NCI-H1417 (cell line): ENCODE results near the gene TMEM179B.
"Not testable (repeated sequence)": the region's sequence is repeated elsewhere in the genome, so short reads cannot be mapped to it uniquely, and the experiment has no call there.

ENCODE experiments used
- DNase-seq, 3 experiments: peaks; one replicate each; lab custom pipeline; 2025; lab: John Stamatoyannopoulos, UW

TMEM179B gene, protein sequence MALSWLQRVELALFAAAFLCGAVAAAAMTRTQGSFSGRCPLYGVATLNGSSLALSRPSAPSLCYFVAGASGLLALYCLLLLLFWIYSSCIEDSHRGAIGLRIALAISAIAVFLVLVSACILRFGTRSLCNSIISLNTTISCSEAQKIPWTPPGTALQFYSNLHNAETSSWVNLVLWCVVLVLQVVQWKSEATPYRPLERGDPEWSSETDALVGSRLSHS

DNA sequence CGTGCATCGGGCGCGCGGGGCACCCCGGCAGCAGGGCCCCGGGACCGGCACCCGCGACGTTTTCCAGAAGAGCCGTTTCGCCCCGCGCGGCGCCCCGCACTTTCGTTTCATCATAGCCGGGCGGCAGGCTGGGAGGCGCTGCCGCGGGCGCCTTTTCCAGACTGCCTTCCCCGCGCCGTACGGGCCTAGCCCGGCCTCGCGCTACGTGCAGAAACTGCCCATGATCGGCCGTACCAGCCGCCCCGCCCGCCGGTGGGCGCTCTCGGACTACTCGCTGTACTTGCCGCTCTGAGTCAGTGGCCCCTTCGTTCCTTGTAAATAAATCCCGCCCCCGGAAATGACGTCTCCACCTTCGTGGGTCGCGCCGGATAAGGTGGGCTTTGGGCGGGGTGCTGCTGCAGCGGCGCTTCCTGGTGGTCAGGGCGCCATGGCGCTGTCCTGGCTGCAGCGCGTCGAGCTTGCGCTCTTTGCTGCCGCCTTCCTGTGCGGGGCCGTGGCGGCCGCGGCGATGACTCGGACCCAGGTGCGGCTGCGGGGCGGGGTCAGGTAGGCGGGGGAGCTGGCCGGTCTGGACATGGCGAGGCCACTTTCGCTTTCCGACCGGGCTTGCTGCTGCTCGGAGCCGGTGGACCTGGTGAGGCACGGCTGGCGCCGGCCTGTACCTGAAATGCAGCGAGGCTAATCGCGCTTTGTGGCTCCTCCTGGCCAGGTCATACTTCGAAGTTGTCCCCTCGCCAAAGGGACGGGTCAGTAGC lies at the start of gene TMEM179B:
TSS of gene TMEM179B (plus strand) at position 398 of the 755 bp plus-strand sequence. CDS start at position 428, 30 bp downstream.
- peak; percentile 96 to 99 (median 97) for DNase-seq

DNA sequence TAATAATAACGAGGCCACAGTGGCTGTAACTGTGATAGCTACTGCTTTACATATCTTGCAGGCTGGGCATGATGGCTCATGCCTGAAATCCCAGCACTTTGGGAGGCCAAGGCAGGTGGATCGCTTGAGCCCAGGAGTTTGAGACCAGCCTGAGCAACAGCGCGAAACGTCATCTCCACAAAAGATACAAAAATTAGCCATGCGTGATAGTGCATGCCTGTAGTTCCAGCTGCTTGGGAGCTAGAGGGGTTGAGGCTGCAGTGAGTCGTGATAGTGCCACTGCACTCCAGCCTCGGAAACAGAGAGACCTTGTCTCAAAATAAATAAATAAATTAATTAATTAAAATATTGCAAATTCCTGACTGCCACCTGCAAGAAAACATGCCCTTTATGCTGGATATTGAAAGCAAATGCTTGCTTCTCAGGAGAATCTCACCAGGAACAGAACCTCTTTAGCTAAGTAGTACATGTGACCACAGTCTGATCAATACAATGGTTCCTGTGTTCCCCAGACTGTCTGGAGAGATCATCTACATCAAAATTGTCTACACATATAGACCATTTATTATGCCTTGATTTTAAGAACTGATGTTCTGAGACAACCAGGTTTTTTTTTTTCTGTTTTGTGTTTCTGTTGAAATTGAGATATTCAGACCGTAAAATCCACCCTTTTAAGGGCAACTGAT lies 39.6 kb upstream of the TMEM179B start:
- DNase-seq, result peak in 1 of 3 experiments; percentile 33

DNA sequence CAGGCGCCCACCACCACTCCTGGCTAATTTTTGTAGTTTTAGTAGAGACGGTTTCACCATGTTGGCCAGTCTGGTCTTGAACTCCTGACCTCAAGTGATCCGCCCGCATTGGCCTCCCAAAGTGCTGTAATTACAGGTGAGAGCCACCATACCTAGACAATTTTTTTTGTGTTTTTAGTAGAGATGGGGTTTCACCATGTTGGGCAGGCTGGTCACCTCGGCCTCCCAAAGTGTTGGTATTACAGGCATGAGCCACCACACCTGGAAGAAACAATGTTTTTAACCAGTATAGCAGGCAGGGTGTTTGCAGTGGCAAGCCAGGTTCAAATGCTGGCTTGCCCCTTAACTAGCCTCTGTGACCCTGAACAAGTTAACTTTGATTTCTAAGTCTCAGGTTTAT lies 37.3 kb upstream of the TMEM179B start:
- DNase-seq, result not testable (repeated sequence)

DNA sequence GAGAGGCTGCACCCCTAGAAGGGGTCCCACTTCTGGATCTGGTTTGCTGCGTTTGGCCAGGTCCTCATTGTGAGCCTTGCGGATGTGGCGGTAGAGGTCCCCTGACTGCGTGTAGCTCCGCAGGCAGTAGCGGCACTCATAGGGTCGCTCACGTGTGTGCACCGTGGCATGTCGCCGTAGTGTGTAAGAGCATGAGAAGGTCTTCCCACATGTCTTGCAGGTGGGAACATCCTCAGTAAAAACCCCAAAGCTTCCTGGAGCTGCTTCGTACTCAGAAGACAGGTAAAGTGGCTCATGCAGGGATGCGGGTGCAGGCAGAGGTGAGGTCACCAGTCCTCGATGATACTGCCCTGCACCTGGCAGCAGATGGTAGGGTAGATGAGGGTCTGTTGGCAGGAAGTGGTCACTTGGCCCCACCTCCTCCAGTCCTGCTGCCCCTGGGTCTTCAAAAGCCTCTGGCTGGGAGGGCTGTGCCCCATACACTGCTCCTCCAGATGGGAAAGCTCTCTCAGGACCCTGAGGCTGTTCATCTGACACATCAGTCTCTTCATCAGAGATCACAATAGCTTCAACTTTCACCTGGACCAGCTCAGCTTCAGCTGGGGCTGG lies 34.9 kb upstream of the TMEM179B start:
- no peak for DNase-seq

DNA sequence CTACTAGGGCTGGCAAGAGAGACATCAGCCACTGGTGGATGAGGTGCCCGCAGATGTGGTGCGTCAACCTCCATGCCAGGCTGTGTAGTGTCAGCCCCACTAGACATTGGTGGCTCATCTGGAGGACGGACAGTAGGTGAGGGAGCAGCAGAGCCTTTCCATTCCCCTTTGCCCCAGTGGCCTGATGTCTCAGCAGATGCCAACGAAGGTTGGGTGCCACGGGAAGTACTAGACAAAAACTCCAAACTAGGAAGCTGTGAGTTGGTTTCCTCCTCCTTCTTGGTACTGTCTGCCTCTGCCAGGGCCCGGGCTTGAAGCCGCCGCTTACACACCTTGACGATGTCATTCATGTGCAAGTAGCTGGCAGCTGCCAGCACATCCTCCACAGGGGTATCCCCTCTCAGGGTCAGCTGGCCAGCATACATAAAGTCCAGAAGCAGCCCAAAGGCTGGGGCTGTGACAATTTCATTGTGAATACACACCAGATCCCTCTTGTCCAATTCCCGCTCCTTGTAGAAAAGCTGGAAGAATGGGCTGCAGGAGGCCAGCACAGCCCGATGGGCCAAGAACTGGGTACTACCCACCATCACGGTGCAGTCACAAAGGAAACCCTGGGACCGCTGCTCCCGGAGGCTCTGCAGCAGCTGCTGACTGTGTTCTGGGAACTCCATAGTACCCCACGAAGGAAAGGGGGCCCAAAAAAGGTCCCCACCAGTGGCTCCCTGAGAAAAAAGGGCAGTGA lies 34.0 kb upstream of the TMEM179B start:
- DNase-seq, result no peak

DNA sequence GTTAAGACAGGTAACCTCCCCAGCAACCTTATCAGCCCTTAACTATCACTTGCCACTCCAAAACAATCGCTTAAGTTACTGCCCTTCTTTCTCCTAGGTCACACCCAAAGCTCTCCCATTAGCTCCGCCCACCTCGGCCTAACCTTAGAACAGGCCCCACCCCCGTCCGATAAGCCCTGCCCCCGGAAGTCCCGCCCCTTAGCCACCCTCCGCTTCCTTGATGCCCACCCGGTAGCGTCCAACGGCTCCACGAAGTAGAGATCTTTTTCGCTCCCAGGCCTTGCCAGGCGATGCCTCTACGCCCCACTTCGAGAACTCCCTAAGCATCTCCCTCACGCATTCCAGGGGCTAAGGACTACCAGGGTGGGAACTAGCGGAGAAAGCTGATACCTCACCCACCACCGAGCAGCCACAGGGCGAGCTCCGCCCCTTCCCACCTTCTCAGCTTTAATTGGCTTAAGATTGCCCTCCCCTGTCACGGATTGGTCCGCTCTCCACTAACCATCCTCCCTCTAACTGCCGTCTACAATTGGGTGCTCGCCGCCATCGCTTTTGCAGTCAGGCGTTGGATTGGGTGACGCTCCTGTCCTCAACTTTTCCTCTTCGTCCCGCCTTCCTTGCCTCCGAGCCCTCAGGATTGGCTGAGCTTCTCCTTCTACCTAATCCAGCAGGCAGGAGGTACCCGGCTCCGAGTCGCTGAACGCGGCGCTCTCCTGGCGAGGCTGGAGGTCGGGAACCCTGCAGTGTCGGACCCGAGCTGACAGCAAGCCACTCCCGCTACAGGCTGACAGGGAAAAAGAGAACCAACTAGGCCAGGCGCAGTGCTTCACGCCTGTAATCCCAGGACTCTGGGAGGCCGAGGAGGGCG lies 33.2 kb upstream of the TMEM179B start, which contains the start of gene ZBTB3:
TSS of gene ZBTB3 (minus strand) at position 425 of the 868 bp plus-strand sequence. CDS start 496 bp downstream, outside the sequence.
- DNase-seq, result peak; percentile 99 to 100 (median 100)

DNA sequence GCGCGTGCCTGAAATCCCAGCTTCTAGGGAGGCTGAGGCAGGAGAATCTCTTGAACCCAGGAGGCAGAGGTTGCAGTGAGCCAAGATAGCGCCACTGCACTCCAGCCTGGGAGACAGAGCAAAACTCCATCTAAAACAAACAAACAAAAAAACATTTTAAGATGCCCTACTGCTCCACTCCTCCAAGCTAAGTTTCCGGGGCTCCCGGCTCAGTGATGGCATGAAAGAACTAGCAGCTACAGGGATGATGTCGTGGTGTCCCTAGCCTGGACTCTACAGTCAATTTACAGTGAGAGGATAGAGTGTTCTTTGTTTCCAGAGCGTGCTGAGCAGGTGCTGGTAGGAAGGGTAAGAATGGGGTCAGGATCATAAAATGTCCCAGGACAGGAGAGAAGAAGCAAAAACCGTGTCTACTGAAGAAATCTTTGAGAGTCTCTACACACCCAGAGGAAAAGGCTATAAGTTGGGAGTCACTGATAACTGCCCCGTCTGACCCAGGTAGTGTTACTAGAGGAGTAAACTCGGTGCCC lies 32.1 kb upstream of the TMEM179B start:
- DNase-seq, result no peak

DNA sequence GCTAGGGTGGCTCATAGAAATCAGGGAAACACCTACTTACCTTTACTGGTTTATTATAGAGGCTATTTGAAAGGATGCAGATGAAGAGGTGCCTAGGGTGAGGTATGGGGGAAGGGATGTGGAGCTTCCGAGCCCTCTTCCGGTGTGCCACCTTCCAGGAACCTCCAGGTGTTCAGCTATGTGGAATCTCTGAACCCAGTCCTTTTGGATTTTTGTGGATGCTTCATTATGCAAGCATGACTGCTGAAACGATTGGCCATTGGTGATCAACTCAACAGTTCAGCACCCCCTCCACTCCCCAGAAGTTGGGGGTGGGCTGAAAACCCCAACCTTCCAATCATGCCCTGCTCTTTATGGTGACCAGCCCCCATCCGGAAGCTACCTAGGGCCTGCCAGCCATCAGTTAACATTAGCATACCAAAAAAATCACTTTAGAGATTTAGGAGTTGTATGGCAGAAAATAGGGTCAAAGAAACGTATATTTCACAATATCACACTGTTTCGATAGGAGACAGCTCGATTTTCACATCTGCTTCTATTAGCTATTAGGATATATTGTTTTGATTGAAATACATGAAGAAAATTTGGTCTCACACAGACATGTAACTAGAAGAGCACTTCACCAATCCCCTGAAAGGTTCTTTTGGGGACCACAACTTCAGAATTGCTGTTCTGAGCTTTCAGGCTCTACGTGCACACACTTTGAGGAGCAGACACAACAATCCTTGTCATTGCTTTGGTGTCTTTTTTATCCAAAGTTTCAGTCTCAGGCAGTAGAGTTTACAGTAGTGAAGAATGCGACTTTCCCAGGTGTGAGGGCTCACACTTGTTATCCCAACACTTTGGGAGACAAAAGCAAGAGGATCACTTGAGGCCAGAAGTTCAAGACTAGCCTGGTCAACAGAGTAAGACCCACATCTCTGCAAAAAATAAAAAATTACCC lies 29.1 kb upstream of the TMEM179B start:
- no peak for DNase-seq

DNA sequence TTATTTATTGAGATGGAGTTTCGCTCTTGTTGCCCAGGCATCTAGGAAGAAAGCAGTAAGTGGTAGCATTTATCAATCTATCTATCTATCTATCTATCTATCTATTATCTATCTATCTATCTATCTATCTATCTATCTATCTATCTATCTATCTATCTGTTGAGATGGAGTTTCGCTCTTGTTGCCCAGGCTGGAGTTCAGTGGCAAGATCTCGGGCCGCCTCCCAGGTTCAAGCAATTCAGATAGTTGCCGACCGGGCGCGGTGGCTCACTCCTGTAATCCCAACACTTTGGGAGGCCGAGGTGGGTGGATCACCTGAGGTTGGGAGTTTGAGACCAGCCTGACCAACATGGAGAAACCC lies 26.4 kb upstream of the TMEM179B start:
- DNase-seq, result peak in 2 of 3 experiments; percentile 48 to 59

DNA sequence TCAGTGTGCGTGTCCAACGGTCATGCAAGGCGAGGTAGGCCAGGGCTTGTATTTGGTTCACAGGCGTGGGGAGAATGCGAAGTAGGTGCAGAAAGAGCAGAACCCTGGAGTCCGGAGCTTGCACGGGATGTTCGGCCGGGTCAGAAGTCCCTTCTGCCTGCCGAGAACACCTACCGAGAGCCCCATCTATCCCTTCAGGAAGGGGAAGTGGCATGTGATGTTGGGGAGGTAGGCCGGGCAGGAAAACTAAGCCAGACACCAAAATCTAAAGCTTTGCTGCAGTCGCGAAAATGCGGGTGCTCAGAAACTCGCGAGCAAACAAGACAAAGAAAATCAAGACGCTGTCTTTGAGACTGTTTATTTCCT lies 16.4 kb upstream of the TMEM179B start:
- peak in 2 of 3 experiments; percentile 57 to 74 for DNase-seq

DNA sequence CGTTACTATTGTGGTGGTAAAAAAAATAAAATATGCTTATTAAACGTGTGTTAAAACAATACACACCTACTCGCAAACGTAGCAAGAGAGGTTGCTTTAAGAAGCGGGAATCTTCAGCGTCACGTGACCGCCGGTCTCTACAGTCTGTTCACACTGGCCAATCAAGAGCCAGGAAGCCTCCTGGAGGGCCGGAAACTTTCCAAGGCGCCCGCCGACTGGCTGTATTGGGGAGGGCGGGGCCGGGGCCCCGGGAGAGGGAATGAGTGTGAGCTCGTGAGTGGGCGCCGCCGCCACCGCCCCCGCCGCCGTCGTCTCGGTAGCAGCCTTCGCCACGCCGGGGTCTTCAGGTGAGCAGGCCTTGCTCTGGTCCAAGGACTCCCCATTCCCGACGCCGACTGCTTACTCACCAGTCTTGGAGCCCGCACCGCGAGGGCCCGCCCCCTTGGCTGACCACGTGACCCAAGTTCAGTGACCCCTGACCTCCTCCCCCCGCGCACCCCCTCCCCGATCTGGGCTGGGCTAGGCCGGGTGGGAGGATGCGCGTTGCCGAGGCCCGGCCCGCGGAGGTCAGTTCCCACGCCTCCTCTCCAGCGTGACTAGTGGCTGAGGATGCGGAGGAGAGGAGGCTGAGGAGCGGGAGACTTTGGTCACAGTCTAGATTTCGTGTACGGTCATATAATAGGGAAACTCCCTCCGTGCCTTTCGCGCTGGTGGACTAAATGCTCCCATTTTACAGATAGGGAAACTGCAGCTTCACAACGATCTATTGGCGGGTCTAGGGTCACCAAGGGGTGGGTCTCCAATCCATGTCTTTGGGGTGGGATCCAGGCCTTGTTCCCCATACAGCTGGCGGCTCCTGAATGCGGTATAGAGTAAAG lies 15.8 kb upstream of the TMEM179B start, which contains the start of gene TAF6L:
TSS of gene TAF6L (plus strand) at position 253 of the 878 bp plus-strand sequence. CDS start 4,388 bp downstream, outside the sequence.
- peak; percentile 99 for DNase-seq

DNA sequence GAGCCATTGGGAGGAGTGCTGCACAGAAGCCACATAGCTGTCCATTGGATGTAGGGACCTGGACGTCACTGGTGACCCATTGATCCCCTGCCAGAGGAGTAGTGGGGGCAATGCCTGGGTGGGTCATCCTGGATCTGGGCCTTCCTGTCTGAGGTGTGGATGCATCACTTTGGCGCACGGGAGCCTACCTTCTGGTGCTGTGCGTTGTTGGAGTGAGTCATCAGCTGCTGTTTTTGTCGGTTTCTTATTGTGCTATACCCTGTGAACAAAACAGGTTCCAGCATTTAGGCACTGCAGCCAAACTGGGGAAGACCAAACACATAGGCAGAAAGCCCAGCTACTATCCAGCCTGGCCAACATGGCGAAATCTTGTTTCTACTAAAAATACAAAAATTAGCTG lies 12.8 kb upstream of the TMEM179B start:
- no peak for DNase-seq

DNA sequence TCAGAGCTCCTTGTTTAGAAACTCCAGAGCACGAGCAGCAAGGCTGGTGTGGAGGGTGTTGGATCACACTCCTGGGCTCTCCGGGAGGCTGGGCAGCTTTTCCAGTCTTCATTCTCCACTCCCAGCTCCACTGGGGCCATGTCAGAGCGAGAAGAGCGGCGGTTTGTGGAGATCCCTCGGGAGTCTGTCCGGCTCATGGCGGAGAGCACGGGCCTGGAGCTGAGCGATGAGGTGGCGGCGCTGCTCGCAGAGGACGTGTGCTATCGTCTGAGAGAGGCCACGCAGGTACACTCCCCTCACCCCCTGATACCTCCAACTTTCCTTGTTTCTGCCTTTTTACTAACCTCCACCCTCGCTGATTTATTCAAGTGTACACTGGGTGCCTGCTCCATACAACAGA lies 11.6 kb upstream of the TMEM179B start:
- DNase-seq, result no peak

DNA sequence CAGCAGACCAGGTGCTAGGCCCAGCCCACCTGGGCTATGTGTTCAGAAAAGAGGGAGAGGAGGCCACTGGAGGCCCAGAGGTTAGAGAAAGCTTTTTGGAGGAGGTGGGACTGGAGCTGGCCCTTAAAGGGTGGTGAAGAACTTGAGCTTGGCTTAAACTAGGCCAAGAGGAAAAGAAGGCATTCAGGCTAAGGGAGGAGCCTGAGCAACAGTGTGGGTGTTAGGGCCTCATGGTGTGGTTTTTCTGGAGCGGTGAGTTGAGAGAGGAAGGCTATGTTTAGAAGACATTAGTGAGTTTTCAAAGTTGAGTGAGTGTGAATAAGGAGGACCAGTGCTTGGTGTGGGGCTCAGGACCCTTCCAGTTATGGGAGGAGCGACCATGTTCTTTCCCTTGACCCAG lies 9.8 kb upstream of the TMEM179B start:
- DNase-seq, result no peak

DNA sequence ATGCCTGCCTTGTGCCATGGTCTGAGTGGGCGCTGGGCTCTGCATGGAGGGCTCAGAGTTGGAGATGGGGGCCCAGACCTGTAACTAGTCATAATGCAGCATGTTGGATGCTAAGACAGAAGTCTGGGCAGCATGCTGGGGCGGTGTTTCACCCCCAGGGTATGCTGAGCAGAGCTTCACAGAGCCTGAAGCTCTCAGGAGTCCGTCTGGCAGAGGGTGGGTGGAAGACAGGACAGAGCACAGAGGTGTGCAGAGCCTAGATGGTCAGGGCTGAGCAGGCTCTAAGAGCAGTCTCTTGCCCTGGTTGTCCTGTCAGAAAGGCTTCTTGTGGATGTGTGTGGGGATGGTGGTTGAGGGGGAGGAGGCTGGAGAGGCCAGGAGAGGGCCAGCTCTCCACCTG lies 8.8 kb upstream of the TMEM179B start:
- DNase-seq, result no peak

DNA sequence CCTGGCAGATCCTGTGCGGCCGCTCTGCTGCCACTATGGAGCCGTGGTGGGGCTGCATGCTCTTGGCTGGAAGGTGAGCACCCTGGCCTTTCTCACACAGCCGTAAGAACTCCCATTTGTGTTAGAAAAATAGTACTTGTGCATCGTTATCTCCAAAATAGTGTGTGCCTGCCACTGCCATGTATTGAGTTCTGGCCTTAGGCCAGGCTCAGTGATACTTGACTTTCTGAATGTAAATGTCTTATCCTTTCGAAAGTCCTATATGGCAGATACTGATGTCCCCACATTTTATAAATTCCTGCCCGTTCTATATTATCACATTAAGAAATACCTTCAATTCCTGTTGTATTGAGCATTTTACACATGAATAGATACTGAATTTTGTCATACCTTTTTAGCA lies 4.4 kb upstream of the TMEM179B start:
- no peak for DNase-seq

DNA sequence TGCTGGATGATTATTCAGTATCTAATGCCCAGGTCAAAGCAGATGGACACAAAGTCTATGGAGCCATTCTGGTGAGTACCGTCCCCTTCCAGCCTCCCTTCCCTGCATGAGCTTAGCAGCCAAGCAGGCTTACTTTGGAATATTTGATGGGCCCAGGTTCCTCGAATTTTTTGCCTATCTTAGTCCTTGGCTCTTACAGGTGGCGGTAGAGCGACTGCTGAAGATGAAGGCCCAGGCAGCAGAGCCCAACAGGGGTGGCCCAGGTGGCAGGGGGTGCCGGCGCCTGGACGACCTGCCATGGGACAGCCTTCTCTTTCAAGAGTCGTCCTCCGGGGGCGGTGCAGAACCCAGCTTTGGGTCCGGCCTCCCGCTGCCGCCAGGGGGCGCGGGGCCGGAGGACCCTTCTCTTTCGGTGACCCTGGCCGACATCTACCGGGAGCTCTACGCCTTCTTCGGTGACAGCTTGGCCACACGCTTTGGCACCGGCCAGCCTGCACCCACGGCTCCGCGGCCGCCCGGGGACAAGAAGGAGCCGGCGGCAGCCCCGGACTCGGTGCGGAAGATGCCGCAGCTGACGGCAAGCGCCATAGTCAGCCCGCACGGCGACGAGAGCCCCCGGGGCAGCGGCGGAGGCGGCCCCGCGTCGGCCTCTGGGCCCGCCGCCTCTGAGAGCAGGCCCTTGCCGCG lies 741 bp upstream of the TMEM179B start:
- peak; percentile 81 to 90 (median 82) for DNase-seq

DNA sequence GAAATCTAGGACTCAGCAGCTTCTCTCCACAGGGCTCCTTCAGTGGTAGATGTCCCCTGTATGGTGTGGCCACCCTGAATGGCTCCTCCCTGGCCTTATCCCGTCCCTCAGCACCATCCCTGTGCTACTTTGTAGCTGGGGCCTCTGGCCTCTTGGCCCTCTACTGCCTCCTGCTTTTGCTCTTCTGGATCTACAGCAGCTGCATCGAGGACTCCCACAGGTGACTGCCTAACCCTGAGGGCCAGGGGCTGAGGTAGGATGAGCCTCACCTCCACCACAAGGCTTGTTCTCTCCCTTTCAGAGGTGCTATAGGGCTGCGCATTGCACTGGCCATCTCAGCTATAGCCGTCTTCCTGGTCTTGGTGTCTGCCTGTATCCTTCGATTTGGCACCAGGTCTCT lies 1.8 kb downstream of the TMEM179B start:
- no peak for DNase-seq
